Body of pancreas (tissue), 4 donors: ENCODE measurements around the gene TCN2.

Experiments
- CTCF ChIP-seq, 7 experiments: fragments of 450-650 bp in 4 of 7; fragments of 200-600 bp in 3 of 7; sonication (generic) in 3 of 7; IDR thresholded peaks; one replicate each; pipeline ENCODE4 v1.5.1; 2016 to 2019; ENCODE audit warnings: antibody characterized with exemption in 7 of 7
- POLR2A ChIP-seq, 3 donors: fragments of 450-650 bp; IDR thresholded peaks; one replicate each; pipeline ENCODE4 v1.6.1; 2016; ENCODE audit warnings: antibody characterized with exemption in 3 of 3, mild to moderate bottlenecking in 2 of 3

- TF ChIP-seq CTCF (IDR thresholded peaks at IDR 0.05) (no peak), POLR2A (IDR thresholded peaks at IDR 0.05) (no peak)
These were observed 58.3 kb downstream of the TCN2 start for GRCh38 chr22:30665266-30665665.
